Stomach smooth muscle (tissue), 2 donors: ENCODE results near the gene EIF2S3.

Experiments used
- H3K27ac ChIP-seq: one replicate; pipeline ENCODE4 v1.7.0; 2013; ENCODE audit warnings: mild to moderate bottlenecking, low read length, inconsistent platforms
- H3K27me3 ChIP-seq, 2 donors: one replicate each; pipeline ENCODE4 v1.7.0; 2013; ENCODE audit warnings: low read length in 2 of 2; ENCODE audit not compliant: insufficient read depth in 2 of 2, control insufficient read depth in 1 of 2
- H3K36me3 ChIP-seq, 2 donors: one replicate each; pipeline ENCODE4 v1.7.0; 2013; ENCODE audit warnings: low read length in 2 of 2; ENCODE audit not compliant: control insufficient read depth in 2 of 2, insufficient read depth in 2 of 2
- H3K4me1 ChIP-seq: one replicate; pipeline ENCODE4 v1.7.0; 2013; ENCODE audit warnings: low read length; ENCODE audit not compliant: control insufficient read depth, insufficient read depth
- H3K4me3 ChIP-seq, 2 donors: one replicate each; pipeline ENCODE4 v1.7.0; 2013; ENCODE audit warnings: low read length in 2 of 2
- H3K9ac ChIP-seq, 2 donors: one replicate each; pipeline ENCODE4 v1.7.0; 2013; ENCODE audit warnings: low read length in 2 of 2, mild to moderate bottlenecking in 1 of 2
- H3K9me3 ChIP-seq, 2 donors: one replicate each; pipeline ENCODE4 v1.7.0; 2013; ENCODE audit warnings: low read length in 2 of 2; ENCODE audit not compliant: control insufficient read depth in 2 of 2
- donor health status: healthy.
- donor health status: Pancreatic carcinoma.

Gene EIF2S3

GRCh38 chrX:24054182-24055042 lies at the start of gene EIF2S3:
Gene EIF2S3, plus strand, starts transcription at chrX:24054956. Its CDS starts 13 bp downstream, at chrX:24054969.
- no peaks in the 10 kb centered on the region for H3K27me3 ChIP-seq
- peak within 1 kb of the TSS; percentile 90 for H3K27ac ChIP-seq
- H3K4me1 ChIP-seq, result peaks cover 10% of the 10 kb centered on the region
- H3K4me3 ChIP-seq, result peak within 1 kb of the TSS; percentile 11 to 99
- H3K9ac ChIP-seq, result peak within 1 kb of the TSS; percentile 91 to 96
- H3K9me3 ChIP-seq, result no peaks in the 10 kb centered on the region
- peaks cover 5 to 13% of the 10 kb centered on the region in 2 donors for H3K36me3 ChIP-seq

- no peaks in the 10 kb centered on the region for H3K4me1 ChIP-seq
- peaks cover 0 to 6% of the 10 kb centered on the region in 2 donors for H3K36me3 ChIP-seq
- H3K9me3 ChIP-seq, result no peaks in the 10 kb centered on the region
- H3K27ac ChIP-seq, result no peak overlapping the region
- H3K27me3 ChIP-seq, result peaks cover 0 to under 1% of the 10 kb centered on the region in 2 donors
- H3K9ac ChIP-seq, result no peak overlapping the region
- H3K4me3 ChIP-seq, result no peak overlapping the region
Observed at GRCh38 chrX:24005028-24005427, 49.7 kb upstream of the EIF2S3 start.

GRCh38 chrX:24005867-24006266 lies 48.9 kb upstream of the EIF2S3 start:
- H3K9me3 ChIP-seq, result no peaks in the 10 kb centered on the region
- H3K4me3 ChIP-seq, result no peak overlapping the region
- peaks cover 0 to 6% of the 10 kb centered on the region in 2 donors for H3K36me3 ChIP-seq
- no peak overlapping the region for H3K9ac ChIP-seq
- no peak overlapping the region for H3K27ac ChIP-seq
- peaks cover 0 to 2% of the 10 kb centered on the region in 2 donors for H3K27me3 ChIP-seq
- no peaks in the 10 kb centered on the region for H3K4me1 ChIP-seq

- no peaks in the 10 kb centered on the region for H3K4me1 ChIP-seq
- no peak overlapping the region for H3K4me3 ChIP-seq
- H3K27me3 ChIP-seq, result peaks cover 0 to 2% of the 10 kb centered on the region in 2 donors
- H3K9ac ChIP-seq, result no peak overlapping the region
- H3K27ac ChIP-seq, result no peak overlapping the region
- no peaks in the 10 kb centered on the region for H3K9me3 ChIP-seq
- H3K36me3 ChIP-seq, result no peaks in the 10 kb centered on the region
Observed at GRCh38 chrX:24012266-24012665, 42.5 kb upstream of the EIF2S3 start.

GRCh38 chrX:24014388-24015018 lies 40.3 kb upstream of the EIF2S3 start:
- H3K9ac ChIP-seq, result peak overlapping the region in 1 of 2 donors; percentile 9
- H3K36me3 ChIP-seq, result no peaks in the 10 kb centered on the region
- H3K27ac ChIP-seq, result peak overlapping the region; percentile 37
- H3K4me1 ChIP-seq, result no peaks in the 10 kb centered on the region
- no peak overlapping the region for H3K4me3 ChIP-seq
- peaks cover 0 to 2% of the 10 kb centered on the region in 2 donors for H3K27me3 ChIP-seq
- no peaks in the 10 kb centered on the region for H3K9me3 ChIP-seq

- Histone ChIP-seq H3K9ac (no peak overlapping the region), H3K4me3 (no peak overlapping the region), H3K4me1 (no peaks in the 10 kb centered on the region), H3K27me3 (no peaks in the 10 kb centered on the region), H3K27ac (no peak overlapping the region), H3K36me3 (no peaks in the 10 kb centered on the region), H3K9me3 (no peaks in the 10 kb centered on the region)
Observed at GRCh38 chrX:24017674-24018073, 37.1 kb upstream of the EIF2S3 start.

- Histone ChIP-seq H3K4me1 (peaks cover 2% of the 10 kb centered on the region), H3K27ac (no peak overlapping the region), H3K27me3 (no peaks in the 10 kb centered on the region), H3K4me3 (no peak overlapping the region), H3K9ac (no peak overlapping the region), H3K9me3 (no peaks in the 10 kb centered on the region), H3K36me3 (no peaks in the 10 kb centered on the region)
Observed at GRCh38 chrX:24018809-24019208, 35.9 kb upstream of the EIF2S3 start.

- peaks cover 0 to 2% of the 10 kb centered on the region in 2 donors for H3K27me3 ChIP-seq
- no peaks in the 10 kb centered on the region for H3K9me3 ChIP-seq
- H3K4me1 ChIP-seq, result peaks cover 2% of the 10 kb centered on the region
- no peak overlapping the region for H3K4me3 ChIP-seq
- no peak overlapping the region for H3K9ac ChIP-seq
- H3K27ac ChIP-seq, result no peak overlapping the region
- H3K36me3 ChIP-seq, result no peaks in the 10 kb centered on the region
Observed at GRCh38 chrX:24019448-24019847, 35.3 kb upstream of the EIF2S3 start.

GRCh38 chrX:24020306-24020876 lies 34.4 kb upstream of the EIF2S3 start:
- Histone ChIP-seq H3K27ac (no peak overlapping the region), H3K27me3 (peaks cover 0 to 2% of the 10 kb centered on the region in 2 donors), H3K4me3 (no peak overlapping the region)

GRCh38 chrX:24023544-24023943 lies 31.2 kb upstream of the EIF2S3 start:
- Histone ChIP-seq H3K9ac (peak overlapping the region; percentile 62 to 74), H3K36me3 (no peaks in the 10 kb centered on the region), H3K9me3 (no peaks in the 10 kb centered on the region), H3K4me1 (peaks cover 2% of the 10 kb centered on the region), H3K27ac (no peak overlapping the region), H3K4me3 (peak overlapping the region; percentile 70 to 78), H3K27me3 (peaks cover 0 to 2% of the 10 kb centered on the region in 2 donors)

More at GRCh38 chrX:24020306-24020876, 34.4 kb upstream of the EIF2S3 start:
- Histone ChIP-seq H3K36me3 (no peaks in the 10 kb centered on the region), H3K9ac (no peak overlapping the region), H3K4me1 (peaks cover 2% of the 10 kb centered on the region), H3K9me3 (no peaks in the 10 kb centered on the region)
